HL-60/S4 treated with retinoic acid at 250 ng/mL for 4 days and 3 days (cell line): Measurements from ENCODE around the gene RALGAPA1.

ENCODE experiments used
- in situ Hi-C: fragments of 300-500 bp; cut with MboI; formaldehyde crosslinking; loops from 2 replicates; pipeline ENCODE4 v1.7.0; 2022; ENCODE audit warnings: low sequenced_read_pairs

The RALGAPA1 gene

GRCh38 chr14:35704793-35705493 is 104.2 kb downstream of the RALGAPA1 start:
- in situ Hi-C loops = no loop called here

DNA sequence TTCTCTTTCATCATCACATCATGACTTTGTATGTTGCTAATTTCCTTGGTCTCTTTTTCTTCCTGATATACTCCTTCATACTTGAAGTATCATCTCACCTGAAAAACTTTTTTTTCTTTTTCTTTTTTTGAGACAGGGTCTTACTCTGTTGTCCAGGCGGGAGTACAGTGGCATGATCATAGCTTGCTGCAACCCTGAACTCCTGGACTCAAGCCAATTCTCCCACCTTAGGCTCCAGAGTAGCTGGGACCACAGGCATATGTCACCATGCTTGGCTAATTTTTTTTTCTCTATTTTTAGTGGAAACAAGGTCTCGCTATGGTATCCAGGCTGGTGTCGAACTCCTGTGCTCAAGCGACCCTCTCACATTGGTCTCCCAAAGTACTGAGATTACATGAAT is 107.6 kb downstream of the RALGAPA1 start:
- in situ Hi-C loops = no loop called here

- in situ Hi-C loops = loop anchor here (25.0 kb wide), 1 partner anchor 263 kb away; no protein-coding TSS in a partner anchor
These were observed 109.2 kb downstream of the RALGAPA1 start for GRCh38 chr14:35699791-35700444.

- in situ Hi-C loops = loop anchor here (25.0 kb wide), 1 partner anchor 259 kb away; no protein-coding TSS in a partner anchor
These were observed 112.5 kb downstream of the RALGAPA1 start for GRCh38 chr14:35696575-35696974.

- in situ Hi-C loops = loop anchor here (25.0 kb wide), 1 partner anchor 259 kb away; no protein-coding TSS in a partner anchor
These were observed 113.0 kb downstream of the RALGAPA1 start for GRCh38 chr14:35696119-35696518.

GRCh38 chr14:35695647-35696046 is 113.4 kb downstream of the RALGAPA1 start:
- in situ Hi-C loops = loop anchor here (25.0 kb wide), 1 partner anchor 258 kb away; no protein-coding TSS in a partner anchor

GRCh38 chr14:35695072-35695471 is 114.0 kb downstream of the RALGAPA1 start:
- in situ Hi-C loops = loop anchor here (25.0 kb wide), 1 partner anchor 258 kb away; no protein-coding TSS in a partner anchor

DNA sequence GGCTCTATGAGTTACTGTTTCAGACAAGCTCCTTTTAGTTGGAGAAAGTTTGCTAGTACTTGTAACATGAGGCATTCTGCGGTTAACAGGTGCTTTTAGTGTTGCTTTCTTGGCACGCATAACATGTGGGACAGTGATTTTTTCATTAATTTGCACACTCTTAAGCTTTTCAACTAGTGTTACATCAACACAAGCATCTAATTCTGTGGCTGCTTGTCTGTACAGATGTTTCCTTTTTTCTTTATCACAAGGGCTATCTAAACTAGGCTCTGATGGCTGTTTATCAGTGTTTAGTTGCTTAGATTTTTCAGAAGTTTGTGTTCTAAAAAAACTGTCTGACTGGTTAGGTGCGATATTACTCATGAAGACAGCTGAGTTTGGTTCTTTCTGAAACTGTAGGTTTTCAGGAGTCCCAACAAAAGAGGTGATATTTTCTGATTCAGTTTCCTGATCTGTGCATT is 120.1 kb downstream of the RALGAPA1 start:
- in situ Hi-C loops = loop anchor here (25.0 kb wide), 1 partner anchor 252 kb away; no protein-coding TSS in a partner anchor

DNA sequence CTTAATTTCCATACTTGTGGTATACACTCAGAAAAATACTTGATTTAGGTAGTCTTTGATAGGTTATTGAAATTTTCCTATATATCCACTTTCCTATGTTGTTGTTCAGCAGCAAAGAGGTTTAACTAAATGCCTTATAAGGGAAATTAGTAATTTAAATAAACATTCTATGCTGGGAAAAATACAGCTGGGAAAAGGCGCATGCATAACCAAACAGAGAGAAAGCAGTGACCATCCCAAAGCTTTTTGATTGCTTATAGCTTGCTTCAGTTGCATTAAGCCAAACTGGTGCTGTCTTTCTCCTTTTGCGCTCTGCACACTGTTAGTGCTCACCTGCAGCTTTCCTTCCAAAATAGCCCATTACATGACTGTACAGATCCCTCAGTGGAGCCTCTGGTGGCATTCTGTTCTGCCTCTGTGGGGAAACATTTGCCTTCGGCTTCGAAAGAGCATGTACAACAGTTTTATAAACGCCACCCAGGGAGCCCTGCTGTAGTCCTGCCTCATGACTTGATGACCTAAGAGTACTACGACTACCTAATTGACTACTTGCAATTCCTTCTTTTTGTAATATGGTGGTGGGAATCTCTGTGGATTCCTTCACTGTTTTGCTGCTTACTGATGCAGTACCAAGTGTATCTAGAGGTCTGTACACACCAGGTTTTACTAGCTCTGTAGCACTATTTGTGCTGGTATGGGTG is 120.8 kb downstream of the RALGAPA1 start:
- in situ Hi-C loops = loop anchor here (25.0 kb wide), 1 partner anchor 251 kb away; no protein-coding TSS in a partner anchor

GRCh38 chr14:35687335-35687939 is 121.7 kb downstream of the RALGAPA1 start:
- in situ Hi-C loops = loop anchor here (25.0 kb wide), 1 partner anchor 250 kb away; no protein-coding TSS in a partner anchor

DNA sequence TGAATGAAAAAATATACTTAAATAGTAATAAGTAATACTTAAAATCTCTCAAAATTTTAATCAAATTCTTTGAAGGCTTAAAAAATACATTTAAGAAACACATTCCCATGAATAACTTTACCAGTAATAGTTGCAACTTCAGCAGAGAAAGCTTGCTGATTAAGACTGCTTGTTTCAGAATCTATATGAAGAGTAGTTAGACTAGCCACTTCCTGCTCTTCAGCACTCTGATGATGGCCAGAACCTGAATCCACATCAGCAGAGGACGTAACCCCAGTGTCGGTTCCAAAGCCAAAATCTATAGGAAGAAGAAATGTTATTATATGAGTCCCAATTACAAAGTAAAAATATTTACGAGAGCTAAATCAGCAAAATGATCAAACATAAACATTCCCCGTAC is 125.4 kb downstream of the RALGAPA1 start:
- in situ Hi-C loops = loop anchor here (25.0 kb wide), 1 partner anchor 246 kb away; no protein-coding TSS in a partner anchor

DNA sequence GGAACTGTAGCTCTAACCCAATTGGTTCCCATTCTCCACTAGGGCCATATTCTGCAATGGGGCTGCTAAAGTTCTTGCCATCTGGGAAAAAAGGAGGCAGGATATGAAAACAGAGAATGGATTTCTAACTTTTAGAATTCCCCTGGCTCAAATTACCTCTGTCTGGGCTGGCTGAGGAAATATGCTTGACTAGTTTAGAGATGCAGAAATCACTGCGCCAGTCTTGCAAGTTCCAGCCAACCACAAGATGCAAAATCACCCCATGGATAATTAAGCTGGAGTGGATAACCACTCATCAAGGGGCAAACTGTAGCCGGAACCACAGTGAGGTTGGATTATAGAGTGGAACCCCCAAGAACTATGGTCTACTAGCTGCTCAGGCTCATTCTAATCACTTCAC is 126.3 kb downstream of the RALGAPA1 start:
- in situ Hi-C loops = loop anchor here (25.0 kb wide), 1 partner anchor 246 kb away; no protein-coding TSS in a partner anchor

DNA sequence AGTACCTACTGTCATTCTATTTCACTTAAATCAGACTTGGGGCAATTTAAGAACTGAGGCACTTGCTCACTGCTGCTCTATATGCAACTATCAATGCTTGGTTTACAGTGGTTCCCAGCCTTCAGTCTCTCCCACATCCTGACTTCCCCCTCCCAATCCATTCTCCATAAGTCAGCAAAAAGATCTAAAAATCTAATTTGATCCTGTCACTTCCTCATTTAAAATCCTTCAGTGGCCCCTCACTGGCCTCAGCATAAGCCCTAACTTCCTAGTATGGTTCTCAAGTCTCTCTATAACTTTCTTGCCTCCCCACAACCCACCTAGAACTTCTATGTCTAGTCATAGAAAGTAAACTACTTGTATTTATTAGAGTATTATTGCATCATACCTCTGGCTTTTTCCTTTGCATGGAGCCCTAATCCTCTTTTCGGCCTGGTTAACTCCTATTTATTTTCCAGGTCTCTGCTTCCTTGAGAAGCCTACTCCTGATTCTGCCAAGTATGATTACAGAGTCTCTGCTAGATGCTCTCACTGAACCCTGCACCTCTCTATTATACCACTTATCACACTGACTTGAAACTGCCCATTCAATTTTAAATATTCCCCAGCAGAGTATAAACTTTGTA is 130.6 kb downstream of the RALGAPA1 start:
- in situ Hi-C loops = loop anchor here (25.0 kb wide), 1 partner anchor 241 kb away; no protein-coding TSS in a partner anchor

GRCh38 chr14:35669782-35670181 is 139.3 kb downstream of the RALGAPA1 start:
- in situ Hi-C loops = no loop called here

- in situ Hi-C loops = no loop called here
These were observed 142.6 kb downstream of the RALGAPA1 start for GRCh38 chr14:35666429-35667043.

DNA sequence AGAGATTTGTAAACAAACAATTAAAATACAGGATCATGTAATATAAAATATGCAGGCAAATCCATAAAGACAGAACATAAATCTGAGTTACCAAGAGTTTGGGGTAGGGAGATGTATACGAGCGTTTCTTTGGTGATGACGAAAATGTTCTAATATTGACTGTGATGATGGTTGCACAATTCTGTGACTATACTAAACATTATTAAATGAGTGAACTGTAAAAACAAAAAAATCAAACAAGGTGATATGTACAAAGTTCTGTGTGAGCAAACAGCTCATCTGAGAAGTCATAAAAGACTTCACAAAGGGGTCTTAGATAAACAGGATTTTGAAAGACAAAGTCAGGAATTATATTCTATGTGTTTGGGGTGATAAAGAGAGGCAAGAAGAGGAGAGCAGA is 147.2 kb downstream of the RALGAPA1 start:
- in situ Hi-C loops = no loop called here

DNA sequence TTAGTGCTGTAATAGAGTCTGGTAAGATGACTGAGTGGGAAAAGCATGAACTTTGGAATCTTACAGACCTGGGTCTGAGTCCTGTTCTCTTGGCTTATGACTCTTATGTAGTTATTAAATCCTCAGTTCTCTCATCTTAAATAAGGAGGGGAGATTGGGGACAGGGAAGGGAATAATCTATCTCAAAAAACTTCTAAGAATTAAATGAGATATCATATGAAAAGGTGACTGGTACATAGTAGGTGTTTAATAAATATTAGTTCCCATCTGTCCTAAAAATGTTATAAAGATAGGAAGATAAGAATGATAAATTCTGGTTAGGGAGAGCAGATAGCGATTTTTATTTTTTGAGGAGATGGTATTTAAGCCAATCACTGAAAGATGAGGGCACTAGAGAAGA is 156.1 kb downstream of the RALGAPA1 start:
- in situ Hi-C loops = no loop called here

DNA sequence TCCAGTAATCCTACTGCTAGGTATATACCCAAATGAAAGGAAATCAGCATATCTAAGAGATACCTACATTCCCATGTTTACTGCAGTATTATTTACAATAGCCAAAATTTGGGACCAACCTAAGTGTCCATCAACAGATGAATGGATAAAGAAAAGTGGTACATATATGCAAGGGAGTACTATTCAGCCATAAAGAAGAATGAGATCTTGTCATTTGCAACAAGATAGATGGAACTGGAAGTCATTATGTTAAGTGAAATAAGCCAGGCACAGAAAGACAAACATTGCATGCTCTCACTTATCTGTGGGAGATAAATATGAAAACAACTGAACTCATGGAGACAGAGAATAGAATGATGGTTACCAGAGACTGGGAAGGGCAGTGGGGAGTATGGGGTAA is 165.6 kb downstream of the RALGAPA1 start:
- in situ Hi-C loops = no loop called here

DNA sequence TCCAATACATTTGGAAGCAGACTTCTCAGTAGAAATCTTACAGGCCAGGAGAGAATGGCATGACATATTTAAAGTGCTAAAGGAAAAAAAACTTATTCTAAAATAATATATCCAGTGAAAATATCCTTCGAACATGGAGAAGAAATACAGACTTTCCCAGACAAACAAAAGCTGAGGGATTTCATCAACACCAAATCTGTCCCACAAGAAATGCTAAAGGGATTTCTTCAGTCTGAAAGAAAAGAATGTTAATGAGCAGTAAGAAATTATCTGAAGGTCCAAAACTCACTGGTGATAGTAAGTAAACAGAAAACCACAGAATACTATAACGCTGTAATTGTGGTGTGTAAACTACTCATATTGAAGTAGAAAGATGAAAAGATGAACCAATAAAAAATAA is 171.2 kb downstream of the RALGAPA1 start:
- in situ Hi-C loops = no loop called here

- in situ Hi-C loops = no loop called here
These were observed 171.8 kb downstream of the RALGAPA1 start for GRCh38 chr14:35637269-35637668.
